Measurements from ENCODE around the gene NPIPB2.

DNA sequence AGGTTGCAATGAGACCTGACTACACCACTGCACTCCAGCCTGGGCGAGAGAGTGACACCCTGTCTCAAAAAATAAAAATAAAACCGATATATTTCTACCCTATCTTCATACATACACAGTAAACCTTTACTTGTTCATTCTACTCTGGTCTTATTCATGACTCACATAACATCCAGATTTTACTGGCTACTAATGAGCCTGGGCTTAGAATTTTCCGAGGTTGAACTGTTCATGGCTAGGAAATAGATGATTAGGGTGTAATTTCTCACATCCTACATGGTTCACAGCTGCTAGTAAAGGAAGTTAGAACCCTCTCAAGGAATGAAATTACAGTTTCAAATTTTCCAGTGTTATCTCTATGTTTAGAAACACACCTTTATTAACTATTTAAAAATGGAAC, 40.8 kb downstream of the NPIPB2 start:
- no peak for TF ChIP-seq CTCF (IDR thresholded peaks at IDR 0.05)
- no peak for TF ChIP-seq POLR2A (IDR thresholded peaks at IDR 0.05)
